Measurements from ENCODE around the gene NANS.
A peak's percentile ranks its signal among the peaks of the same experiment; 100 is the strongest.
"Not testable (repeated sequence)": the region's sequence is repeated elsewhere in the genome, so short reads cannot be mapped to it uniquely, and the experiment has no call there.

The NANS gene

DNA sequence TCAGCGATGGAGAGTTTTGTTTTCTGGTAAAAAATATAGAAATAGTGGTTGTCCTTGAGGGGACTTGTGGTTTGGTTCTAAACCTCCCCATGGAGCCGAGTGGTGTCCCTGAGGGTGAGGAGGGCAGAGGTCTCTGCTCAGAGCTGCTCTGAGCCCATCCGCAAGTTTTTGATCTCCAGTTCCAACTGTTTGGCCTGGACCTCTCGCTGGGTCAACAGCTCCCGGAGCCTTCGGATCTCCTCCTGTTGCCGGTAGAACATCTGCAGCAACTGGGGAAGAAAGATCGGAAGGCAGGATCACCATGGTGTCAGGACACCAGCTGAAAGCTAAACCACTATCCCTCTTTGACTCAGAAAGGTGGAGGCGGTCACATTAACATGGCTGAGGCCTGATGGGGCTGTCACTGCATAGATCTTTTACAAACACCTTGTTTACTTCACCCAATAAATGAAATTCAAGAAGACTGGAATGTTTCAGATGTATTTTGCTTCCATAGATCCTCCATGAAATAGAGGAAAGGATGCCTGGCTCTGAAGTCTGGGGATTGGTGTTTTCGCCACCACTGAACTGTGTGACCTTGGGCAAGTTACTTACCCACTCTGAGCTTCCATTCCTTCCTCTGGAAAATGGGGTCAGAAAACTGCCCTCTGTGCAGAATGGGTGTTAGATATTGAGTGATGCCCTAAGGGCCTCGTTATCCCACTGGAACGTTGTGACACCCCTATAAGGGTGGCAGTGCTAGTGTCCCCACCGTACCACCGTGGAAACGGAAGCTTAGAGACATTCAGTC is 68.3 kb downstream of the NANS start:
- H3K27me3 ChIP-seq (replicated peaks) = no peaks in the 10 kb centered on the region
- in situ Hi-C loops (cut with HindIII; ENCODE audit: low pct_ligation_motif_present, low sequenced_read_pairs) = no loop called here
- H3K27ac ChIP-seq = no peak overlapping the region
- TF ChIP-seq, protein P1, sequence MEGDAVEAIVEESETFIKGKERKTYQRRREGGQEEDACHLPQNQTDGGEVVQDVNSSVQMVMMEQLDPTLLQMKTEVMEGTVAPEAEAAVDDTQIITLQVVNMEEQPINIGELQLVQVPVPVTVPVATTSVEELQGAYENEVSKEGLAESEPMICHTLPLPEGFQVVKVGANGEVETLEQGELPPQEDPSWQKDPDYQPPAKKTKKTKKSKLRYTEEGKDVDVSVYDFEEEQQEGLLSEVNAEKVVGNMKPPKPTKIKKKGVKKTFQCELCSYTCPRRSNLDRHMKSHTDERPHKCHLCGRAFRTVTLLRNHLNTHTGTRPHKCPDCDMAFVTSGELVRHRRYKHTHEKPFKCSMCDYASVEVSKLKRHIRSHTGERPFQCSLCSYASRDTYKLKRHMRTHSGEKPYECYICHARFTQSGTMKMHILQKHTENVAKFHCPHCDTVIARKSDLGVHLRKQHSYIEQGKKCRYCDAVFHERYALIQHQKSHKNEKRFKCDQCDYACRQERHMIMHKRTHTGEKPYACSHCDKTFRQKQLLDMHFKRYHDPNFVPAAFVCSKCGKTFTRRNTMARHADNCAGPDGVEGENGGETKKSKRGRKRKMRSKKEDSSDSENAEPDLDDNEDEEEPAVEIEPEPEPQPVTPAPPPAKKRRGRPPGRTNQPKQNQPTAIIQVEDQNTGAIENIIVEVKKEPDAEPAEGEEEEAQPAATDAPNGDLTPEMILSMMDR (IDR thresholded peaks at IDR 0.05; ENCODE audit: low read depth, low read length, missing control alignments) = no peak
- DNase-seq = no peak
- H3K4me3 ChIP-seq (ENCODE audit: low read depth, low read length) = no peak overlapping the region
- H3K36me3 ChIP-seq (replicated peaks) = no peaks in the 10 kb centered on the region

DNA sequence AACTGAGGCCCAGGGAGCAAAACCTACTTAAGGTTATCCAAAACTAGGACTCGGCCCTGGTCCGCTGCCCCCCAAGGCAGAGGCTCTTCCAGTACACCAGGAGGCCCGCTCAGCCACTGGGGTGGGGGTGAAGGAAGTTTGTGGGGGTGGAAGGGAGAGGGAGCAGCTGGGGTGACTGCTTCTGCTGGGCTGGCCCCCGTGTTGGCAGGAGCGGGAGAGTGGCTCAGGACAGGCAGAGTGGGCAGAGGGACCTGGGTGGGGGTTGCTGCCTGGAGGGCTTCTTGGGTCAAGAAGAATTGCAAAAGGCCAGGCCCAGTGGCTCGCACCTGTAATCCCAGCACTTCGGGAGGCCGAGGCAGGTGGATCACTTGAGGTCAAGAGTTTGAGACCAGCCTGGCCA is 70.7 kb downstream of the NANS start:
- TF ChIP-seq, protein P1 (IDR thresholded peaks at IDR 0.05; ENCODE audit: low read depth, low read length, missing control alignments) = no peak
- no peak for DNase-seq
- in situ Hi-C loops (cut with HindIII; ENCODE audit: low pct_ligation_motif_present, low sequenced_read_pairs) = no loop called here
- Histone ChIP-seq H3K27ac (no peak overlapping the region), H3K27me3 (replicated peaks) (no peaks in the 10 kb centered on the region), H3K36me3 (replicated peaks) (no peaks in the 10 kb centered on the region), H3K4me3 (ENCODE audit: low read depth, low read length) (no peak overlapping the region)

- Histone ChIP-seq H3K36me3 (replicated peaks) (no peaks in the 10 kb centered on the region), H3K27me3 (replicated peaks) (no peaks in the 10 kb centered on the region), H3K27ac (no peak overlapping the region), H3K4me3 (ENCODE audit: low read depth, low read length) (no peak overlapping the region)
- TF ChIP-seq, protein P1 (IDR thresholded peaks at IDR 0.05; ENCODE audit: low read depth, low read length, missing control alignments) = no peak
- in situ Hi-C loops (cut with HindIII; ENCODE audit: low pct_ligation_motif_present, low sequenced_read_pairs) = no loop called here
- no peak for DNase-seq
These were observed 71.8 kb downstream of the NANS start for GRCh38 chr9:98128316-98128715.

GRCh38 chr9:98129451-98129881 is 72.9 kb downstream of the NANS start:
- TF ChIP-seq, protein P1 (IDR thresholded peaks at IDR 0.05; ENCODE audit: low read depth, low read length, missing control alignments) = no peak

GRCh38 chr9:98130060-98130459 is 73.5 kb downstream of the NANS start:
- H3K27ac ChIP-seq; H3K36me3 ChIP-seq (replicated peaks); H3K27me3 ChIP-seq (replicated peaks); in situ Hi-C loops (cut with HindIII; ENCODE audit: low pct_ligation_motif_present, low sequenced_read_pairs); DNase-seq; H3K4me3 ChIP-seq (ENCODE audit: low read depth, low read length): not testable (repeated sequence)

More at GRCh38 chr9:98129451-98129881, 72.9 kb downstream of the NANS start:
- Histone ChIP-seq H3K27me3 (replicated peaks) (no peaks in the 10 kb centered on the region), H3K27ac (no peak overlapping the region), H3K36me3 (replicated peaks) (no peaks in the 10 kb centered on the region), H3K4me3 (ENCODE audit: low read depth, low read length) (no peak overlapping the region)
- DNase-seq = peak; percentile 20
- in situ Hi-C loops (cut with HindIII; ENCODE audit: low pct_ligation_motif_present, low sequenced_read_pairs) = no loop called here

GRCh38 chr9:98130576-98131228 is 74.2 kb downstream of the NANS start:
- Histone ChIP-seq H3K4me3 (ENCODE audit: low read depth, low read length) (no peak overlapping the region), H3K36me3 (replicated peaks) (no peaks in the 10 kb centered on the region), H3K27me3 (replicated peaks) (no peaks in the 10 kb centered on the region), H3K27ac (no peak overlapping the region)
- in situ Hi-C loops (cut with HindIII; ENCODE audit: low pct_ligation_motif_present, low sequenced_read_pairs) = no loop called here
- no peak for DNase-seq
- TF ChIP-seq, protein P1 (IDR thresholded peaks at IDR 0.05; ENCODE audit: low read depth, low read length, missing control alignments) = no peak

Measured in brain microvascular endothelial cell (primary cell).